GM19438 (cell line): ENCODE measurements around the gene RNF151.
"Not testable (repeated sequence)": the region's sequence is repeated elsewhere in the genome, so short reads cannot be mapped to it uniquely, and the experiment has no call there.

Source experiments
- ATAC-seq: cut with Tn5 transposase; IDR thresholded peaks from one replicate; pipeline ENCODE4 v1.9.1; 2021; ENCODE audit warnings: low read depth; ENCODE audit not compliant: unreplicated experiment

RNF151 gene

GRCh38 chr16:2004795-2005517, 38.3 kb downstream of the RNF151 start:
- no peak for ATAC-seq

GRCh38 chr16:2005646-2006045, 39.0 kb downstream of the RNF151 start:
- ATAC-seq: no peak

- no peak for ATAC-seq
Observed at GRCh38 chr16:2006317-2006716, 39.7 kb downstream of the RNF151 start.

GRCh38 chr16:2007081-2007836, 40.6 kb downstream of the RNF151 start:
- ATAC-seq: no peak

GRCh38 chr16:2008009-2008526, 41.4 kb downstream of the RNF151 start:
- ATAC-seq: no peak

- ATAC-seq: no peak
Observed at GRCh38 chr16:2008631-2009163, 42.0 kb downstream of the RNF151 start.

GRCh38 chr16:2009164-2009711, 42.6 kb downstream of the RNF151 start:
- ATAC-seq: peak; percentile 26

GRCh38 chr16:2009791-2010510, 43.3 kb downstream of the RNF151 start, which contains the start of gene ZNF598:
Gene ZNF598, minus strand, starts transcription at chr16:2009821.
- peak; percentile 66 for ATAC-seq

- ATAC-seq: not testable (repeated sequence)
Observed at GRCh38 chr16:2011726-2012125, 45.1 kb downstream of the RNF151 start.

GRCh38 chr16:2013527-2013926, 46.9 kb downstream of the RNF151 start:
- no peak for ATAC-seq

GRCh38 chr16:2015117-2015946, 48.7 kb downstream of the RNF151 start:
- no peak for ATAC-seq

GRCh38 chr16:2015947-2016208, 49.2 kb downstream of the RNF151 start:
- no peak for ATAC-seq

GRCh38 chr16:2016407-2016922, 49.8 kb downstream of the RNF151 start:
- no peak for ATAC-seq
